Measurements from ENCODE around the gene UBQLN4. TPM values are rescaled to one million over a fixed set of nuclear protein-coding genes. Genes with fewer than 3 reads are reported as not detected.

Gene UBQLN4
- total and polyA plus RNA-seq, 9 of the 15 experiments (the other 6 are each of a cell fraction or from before 2014, with no cell fraction given) = 13.5 to 65.5 (median 37.0) TPM

DNA sequence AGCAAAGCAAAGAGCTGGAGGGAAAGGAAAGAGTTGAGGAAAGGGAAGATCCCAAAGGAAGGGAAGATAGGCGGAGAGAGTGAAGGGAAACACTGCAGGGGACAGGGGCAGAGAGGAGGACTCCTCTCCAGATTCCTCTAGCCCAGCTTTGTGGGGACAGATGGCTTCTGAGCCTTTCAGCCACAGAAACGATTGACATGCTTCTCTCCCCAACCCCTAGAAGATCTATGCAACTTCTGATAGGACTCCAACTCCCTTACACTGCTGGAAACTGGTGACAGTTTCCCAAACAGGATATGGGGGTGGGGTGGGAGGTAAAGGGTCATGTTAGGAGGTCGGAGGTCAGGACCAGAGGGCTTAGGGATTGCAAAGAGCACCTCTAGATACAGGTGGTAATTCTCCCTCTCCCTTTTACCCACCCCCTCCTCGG lies 22.2 kb upstream of the UBQLN4 start:
- TF ChIP-seq, protein P1, sequence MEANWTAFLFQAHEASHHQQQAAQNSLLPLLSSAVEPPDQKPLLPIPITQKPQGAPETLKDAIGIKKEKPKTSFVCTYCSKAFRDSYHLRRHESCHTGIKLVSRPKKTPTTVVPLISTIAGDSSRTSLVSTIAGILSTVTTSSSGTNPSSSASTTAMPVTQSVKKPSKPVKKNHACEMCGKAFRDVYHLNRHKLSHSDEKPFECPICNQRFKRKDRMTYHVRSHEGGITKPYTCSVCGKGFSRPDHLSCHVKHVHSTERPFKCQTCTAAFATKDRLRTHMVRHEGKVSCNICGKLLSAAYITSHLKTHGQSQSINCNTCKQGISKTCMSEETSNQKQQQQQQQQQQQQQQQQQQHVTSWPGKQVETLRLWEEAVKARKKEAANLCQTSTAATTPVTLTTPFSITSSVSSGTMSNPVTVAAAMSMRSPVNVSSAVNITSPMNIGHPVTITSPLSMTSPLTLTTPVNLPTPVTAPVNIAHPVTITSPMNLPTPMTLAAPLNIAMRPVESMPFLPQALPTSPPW (CRISPR knock-in tag; IDR thresholded peaks at IDR 0.05) = peak; percentile 29
- peak; percentile 48 for TF ChIP-seq EGR1 (conservative IDR thresholded peaks at IDR 0.05)
- no peak for TF ChIP-seq ATF7 (IDR thresholded peaks at IDR 0.05)
- no peak for TF ChIP-seq NR4A1 (CRISPR knock-in tag; IDR thresholded peaks at IDR 0.05)
- TF ChIP-seq NR4A1 (tag; IDR thresholded peaks at IDR 0.05) = no peak
- TF ChIP-seq, protein P2, sequence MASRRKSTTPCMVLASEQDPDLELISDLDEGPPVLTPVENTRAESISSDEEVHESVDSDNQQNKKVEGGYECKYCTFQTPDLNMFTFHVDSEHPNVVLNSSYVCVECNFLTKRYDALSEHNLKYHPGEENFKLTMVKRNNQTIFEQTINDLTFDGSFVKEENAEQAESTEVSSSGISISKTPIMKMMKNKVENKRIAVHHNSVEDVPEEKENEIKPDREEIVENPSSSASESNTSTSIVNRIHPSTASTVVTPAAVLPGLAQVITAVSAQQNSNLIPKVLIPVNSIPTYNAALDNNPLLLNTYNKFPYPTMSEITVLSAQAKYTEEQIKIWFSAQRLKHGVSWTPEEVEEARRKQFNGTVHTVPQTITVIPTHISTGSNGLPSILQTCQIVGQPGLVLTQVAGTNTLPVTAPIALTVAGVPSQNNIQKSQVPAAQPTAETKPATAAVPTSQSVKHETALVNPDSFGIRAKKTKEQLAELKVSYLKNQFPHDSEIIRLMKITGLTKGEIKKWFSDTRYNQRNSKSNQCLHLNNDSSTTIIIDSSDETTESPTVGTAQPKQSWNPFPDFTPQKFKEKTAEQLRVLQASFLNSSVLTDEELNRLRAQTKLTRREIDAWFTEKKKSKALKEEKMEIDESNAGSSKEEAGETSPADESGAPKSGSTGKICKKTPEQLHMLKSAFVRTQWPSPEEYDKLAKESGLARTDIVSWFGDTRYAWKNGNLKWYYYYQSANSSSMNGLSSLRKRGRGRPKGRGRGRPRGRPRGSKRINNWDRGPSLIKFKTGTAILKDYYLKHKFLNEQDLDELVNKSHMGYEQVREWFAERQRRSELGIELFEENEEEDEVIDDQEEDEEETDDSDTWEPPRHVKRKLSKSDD (conservative IDR thresholded peaks at IDR 0.05; ENCODE audit: low read length) = no peak
- TF ChIP-seq RHOXF2B (CRISPR knock-in tag; conservative IDR thresholded peaks at IDR 0.05) = no peak
- TF ChIP-seq EP300 (IDR thresholded peaks at IDR 0.05; ENCODE audit: low read length) = peak; percentile 36; the same call in 1 of the 2 replicates
- peak; percentile 40; the same call in 1 of the 2 replicates for TF ChIP-seq CBFA2T3 (IDR thresholded peaks at IDR 0.05)
- TF ChIP-seq GABPB1 (CRISPR knock-in tag; IDR thresholded peaks at IDR 0.05) = no peak
- TF ChIP-seq NR2C1 (IDR thresholded peaks at IDR 0.05) = peak; percentile 82
- TF ChIP-seq NR2C1 (tag; IDR thresholded peaks at IDR 0.05) = peak; percentile 93
- TF ChIP-seq EP400 (IDR thresholded peaks at IDR 0.05) = no peak
- no peak for TF ChIP-seq CSDE1 (IDR thresholded peaks at IDR 0.05)
- TF ChIP-seq TGIF2 (CRISPR knock-in tag; IDR thresholded peaks at IDR 0.05) = no peak
- TF ChIP-seq, protein P3, sequence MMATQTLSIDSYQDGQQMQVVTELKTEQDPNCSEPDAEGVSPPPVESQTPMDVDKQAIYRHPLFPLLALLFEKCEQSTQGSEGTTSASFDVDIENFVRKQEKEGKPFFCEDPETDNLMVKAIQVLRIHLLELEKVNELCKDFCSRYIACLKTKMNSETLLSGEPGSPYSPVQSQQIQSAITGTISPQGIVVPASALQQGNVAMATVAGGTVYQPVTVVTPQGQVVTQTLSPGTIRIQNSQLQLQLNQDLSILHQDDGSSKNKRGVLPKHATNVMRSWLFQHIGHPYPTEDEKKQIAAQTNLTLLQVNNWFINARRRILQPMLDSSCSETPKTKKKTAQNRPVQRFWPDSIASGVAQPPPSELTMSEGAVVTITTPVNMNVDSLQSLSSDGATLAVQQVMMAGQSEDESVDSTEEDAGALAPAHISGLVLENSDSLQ (IDR thresholded peaks at IDR 0.05) = peak; percentile 19; the same call in 1 of the 2 replicates
- TF ChIP-seq NR2C2 (CRISPR knock-in tag; IDR thresholded peaks at IDR 0.05) = no peak
- TF ChIP-seq NR2C2 (tag; IDR thresholded peaks at IDR 0.05) = peak; percentile 83
- H3K4me1 ChIP-seq (replicated peaks in 1 of 2; ENCODE audit: control insufficient read depth in 2 of 2, insufficient read depth in 2 of 2, low read length in 2 of 2) = peaks cover 11 to 19% of the 10 kb centered on the region in 2 experiments; a peak in 4 of 5 replicates
- FAIRE-seq (peak; percentile 74), DNase-seq (ENCODE audit: extremely low read depth in 1 of 4, low spot score in 3 of 4) (peak in 1 of 4 experiments; percentile 43), ATAC-seq (peak; percentile 22)
- no TSS peak for BruUV-seq (replicated peaks)
- H2AFZ ChIP-seq (ENCODE audit: low read depth, low read length) = no peak overlapping the region
- H3K27ac ChIP-seq (ENCODE audit: extremely low read depth, low read depth, low read length) = peak overlapping the region; percentile 53; the same call in 2 of the 3 replicates
- WGBS (ENCODE audit: insufficient coverage, low coverage, missing lambda C conversion rate) = 0% methylated on average over 2 of the region's 4 CpGs
- H3K27me3 ChIP-seq (ENCODE audit: control insufficient read depth in 2 of 2, insufficient read depth in 2 of 2, low read length in 2 of 2) = no peaks in the 10 kb centered on the region
- no peaks in the 10 kb centered on the region for H3K9me3 ChIP-seq (replicated peaks; ENCODE audit: control insufficient read depth, insufficient read depth, low read depth, low read length)
- no peak overlapping the region for H3K4me3 ChIP-seq
- peaks cover 2% of the 10 kb centered on the region for H3K9me1 ChIP-seq (ENCODE audit: control insufficient read depth, insufficient read depth, low read length)
- intact Hi-C loops (cut with micrococcal nuclease) (no loop called here), in situ Hi-C loops (cut with MboI) (no loop called here)
- no peak overlapping the region for H3K4me2 ChIP-seq (ENCODE audit: insufficient read depth, low read length)
- POLR2A ChIA-PET = interaction anchor here (0.7 to 1.3 kb wide), 2 partner anchors 10 to 39 kb away, joined by 3 to 9 read pairs; partner anchors contain the start of gene LMNA
- H3K9ac ChIP-seq (ENCODE audit: insufficient read depth in 1 of 2, low read depth in 2 of 2, low read length in 2 of 2) = peak overlapping the region in 1 of 2 experiments; percentile 1; a peak in 1 of 4 replicates
- peaks cover 25% of the 10 kb centered on the region; the same call in 1 of the 3 replicates for H3K36me3 ChIP-seq (ENCODE audit: control insufficient read depth, insufficient read depth, low read length)
- no peaks in the 10 kb centered on the region for H4K20me1 ChIP-seq (replicated peaks; ENCODE audit: control insufficient read depth, insufficient read depth, low read length)
- CTCF ChIA-PET (ENCODE audit: low intra/inter-chr PET ratio) = no interaction called here
- peaks cover 6% of the 10 kb centered on the region; the same call in 1 of the 3 replicates for H3K79me2 ChIP-seq (ENCODE audit: control insufficient read depth, insufficient read depth, low read length)
